IPS-20b (cell line): ENCODE results near the gene PGGT1B.

ENCODE experiments used
- H3K27ac ChIP-seq: one replicate; pipeline ENCODE4 v1.5.1; 2013; ENCODE audit warnings: low read length
- H3K27me3 ChIP-seq: 2 replicates; pipeline ENCODE4 v1.6.1; 2013; ENCODE audit warnings: mild to moderate bottlenecking, low read length, inconsistent platforms; ENCODE audit not compliant: insufficient read depth
- H3K36me3 ChIP-seq: 2 replicates; pipeline ENCODE4 v1.6.1; 2013; ENCODE audit warnings: low read depth, mild to moderate bottlenecking, inconsistent platforms, low read length, moderate library complexity; ENCODE audit not compliant: insufficient read depth
- H3K4me1 ChIP-seq: 2 replicates; pipeline ENCODE4 v1.6.1; 2013; ENCODE audit warnings: mild to moderate bottlenecking, control low read depth, inconsistent platforms, low read length, moderate library complexity; ENCODE audit not compliant: insufficient read depth
- H3K4me3 ChIP-seq: 2 replicates; pipeline ENCODE4 v1.5.1; 2013; ENCODE audit warnings: mild to moderate bottlenecking, low read length, inconsistent platforms
- H3K9ac ChIP-seq: 2 replicates; pipeline ENCODE4 v1.6.1; 2013; ENCODE audit warnings: low read depth, mild to moderate bottlenecking, inconsistent platforms, low read length, moderate library complexity
- H3K9me3 ChIP-seq: 2 replicates; pipeline ENCODE4 v1.6.1; 2013; ENCODE audit warnings: mild to moderate bottlenecking, low read depth, low read length, inconsistent platforms; ENCODE audit not compliant: insufficient read depth

The PGGT1B gene

GRCh38 chr5:115196161-115196560 is 66.5 kb downstream of the PGGT1B start:
- no peak overlapping the region for H3K9ac ChIP-seq
- no peaks in the 10 kb centered on the region for H3K27me3 ChIP-seq
- no peak overlapping the region for H3K4me3 ChIP-seq
- H3K36me3 ChIP-seq: no peaks in the 10 kb centered on the region
- H3K9me3 ChIP-seq: no peaks in the 10 kb centered on the region
- no peak overlapping the region for H3K27ac ChIP-seq
- no peaks in the 10 kb centered on the region for H3K4me1 ChIP-seq

DNA sequence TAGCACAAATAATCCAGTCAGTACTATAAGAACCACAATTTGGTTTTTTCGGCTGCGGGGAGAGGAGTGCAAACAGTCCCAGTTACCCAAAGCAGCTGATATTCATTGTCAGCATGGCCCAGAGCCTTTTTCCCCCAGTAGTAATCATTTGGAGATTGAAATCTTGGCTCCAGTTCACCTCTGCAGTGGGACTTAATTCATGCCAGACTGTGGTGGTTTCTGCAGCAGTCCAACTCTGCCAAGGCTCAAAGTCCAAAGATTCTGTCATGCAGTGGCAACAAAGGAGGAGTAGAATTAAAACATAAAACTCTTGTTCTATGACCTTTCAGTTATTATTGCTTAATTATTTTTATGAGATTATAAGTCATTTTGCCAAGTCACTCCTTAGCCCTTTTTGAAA is 68.0 kb downstream of the PGGT1B start:
- Histone ChIP-seq H3K27ac (no peak overlapping the region), H3K27me3 (no peaks in the 10 kb centered on the region), H3K9ac (no peak overlapping the region), H3K9me3 (no peaks in the 10 kb centered on the region), H3K36me3 (no peaks in the 10 kb centered on the region), H3K4me3 (no peak overlapping the region), H3K4me1 (peaks cover 4% of the 10 kb centered on the region)

DNA sequence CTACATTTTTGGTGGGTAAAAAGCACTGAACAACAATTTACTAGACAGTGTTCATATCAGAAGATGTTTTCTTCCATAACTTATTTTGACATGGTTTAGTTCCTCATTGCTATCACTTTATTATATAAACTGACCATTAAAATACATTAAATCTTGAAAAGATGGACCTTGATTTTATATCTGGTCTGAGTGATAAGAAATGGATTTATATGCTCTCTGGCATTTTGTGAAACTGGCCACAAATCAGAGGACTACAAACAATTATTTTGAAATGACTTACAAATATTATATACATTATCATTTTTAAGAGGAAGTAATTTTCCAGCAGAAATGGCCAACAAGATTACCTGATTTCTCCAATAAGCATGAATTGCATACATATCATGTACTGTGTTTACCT is 69.4 kb downstream of the PGGT1B start:
- Histone ChIP-seq H3K4me1 (peaks cover 9% of the 10 kb centered on the region), H3K27me3 (no peaks in the 10 kb centered on the region)

GRCh38 chr5:115192098-115192497 is 70.6 kb downstream of the PGGT1B start:
- H3K36me3 ChIP-seq: no peaks in the 10 kb centered on the region
- no peak overlapping the region for H3K4me3 ChIP-seq
- H3K9me3 ChIP-seq: no peaks in the 10 kb centered on the region
- H3K27ac ChIP-seq: no peak overlapping the region
- H3K27me3 ChIP-seq: no peaks in the 10 kb centered on the region
- no peak overlapping the region for H3K9ac ChIP-seq
- H3K4me1 ChIP-seq: peaks cover 9% of the 10 kb centered on the region

More for the DNA sequence above, 69.4 kb downstream of the PGGT1B start:
- Histone ChIP-seq H3K36me3 (no peaks in the 10 kb centered on the region), H3K9me3 (no peaks in the 10 kb centered on the region), H3K4me3 (no peak overlapping the region), H3K27ac (no peak overlapping the region), H3K9ac (no peak overlapping the region)

DNA sequence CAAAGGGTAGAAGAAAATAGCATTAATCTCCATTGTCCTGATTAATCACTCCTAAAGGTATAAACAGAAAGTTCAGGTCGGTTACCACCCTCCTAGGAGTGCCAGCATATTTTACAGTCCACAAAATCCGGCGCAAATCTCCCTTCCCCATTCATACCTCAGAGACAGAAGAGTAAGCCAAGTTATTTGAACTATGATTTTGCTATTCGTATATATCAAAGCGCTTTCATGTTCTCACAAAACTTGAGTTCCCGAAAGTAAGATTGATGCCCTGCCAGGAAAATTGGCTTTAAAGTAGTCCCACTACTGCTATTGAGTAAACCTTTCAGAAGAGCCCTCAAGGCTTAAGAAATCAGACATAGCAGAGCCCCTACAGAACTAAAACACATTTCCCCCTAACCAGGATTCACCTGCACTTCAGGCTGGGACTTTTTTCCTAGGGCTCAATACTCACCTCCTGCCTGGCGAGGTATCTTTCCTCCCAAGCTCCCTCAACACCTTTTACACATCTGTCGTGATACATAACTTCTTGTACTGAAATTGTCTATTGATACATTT is 71.1 kb downstream of the PGGT1B start:
- H3K27me3 ChIP-seq: no peaks in the 10 kb centered on the region
- H3K9ac ChIP-seq: no peak overlapping the region
- H3K36me3 ChIP-seq: no peaks in the 10 kb centered on the region
- H3K9me3 ChIP-seq: no peaks in the 10 kb centered on the region
- no peak overlapping the region for H3K27ac ChIP-seq
- H3K4me1 ChIP-seq: peaks cover 9% of the 10 kb centered on the region
- H3K4me3 ChIP-seq: no peak overlapping the region

GRCh38 chr5:115190388-115190787 is 72.3 kb downstream of the PGGT1B start:
- Histone ChIP-seq H3K36me3 (no peaks in the 10 kb centered on the region), H3K4me3 (no peak overlapping the region), H3K4me1 (peaks cover 9% of the 10 kb centered on the region), H3K9me3 (no peaks in the 10 kb centered on the region), H3K9ac (no peak overlapping the region), H3K27ac (no peak overlapping the region), H3K27me3 (no peaks in the 10 kb centered on the region)

GRCh38 chr5:115189866-115190265 is 72.8 kb downstream of the PGGT1B start:
- Histone ChIP-seq H3K9ac (no peak overlapping the region), H3K4me3 (no peak overlapping the region), H3K27ac (no peak overlapping the region), H3K36me3 (no peaks in the 10 kb centered on the region), H3K9me3 (no peaks in the 10 kb centered on the region), H3K4me1 (peaks cover 9% of the 10 kb centered on the region), H3K27me3 (no peaks in the 10 kb centered on the region)

DNA sequence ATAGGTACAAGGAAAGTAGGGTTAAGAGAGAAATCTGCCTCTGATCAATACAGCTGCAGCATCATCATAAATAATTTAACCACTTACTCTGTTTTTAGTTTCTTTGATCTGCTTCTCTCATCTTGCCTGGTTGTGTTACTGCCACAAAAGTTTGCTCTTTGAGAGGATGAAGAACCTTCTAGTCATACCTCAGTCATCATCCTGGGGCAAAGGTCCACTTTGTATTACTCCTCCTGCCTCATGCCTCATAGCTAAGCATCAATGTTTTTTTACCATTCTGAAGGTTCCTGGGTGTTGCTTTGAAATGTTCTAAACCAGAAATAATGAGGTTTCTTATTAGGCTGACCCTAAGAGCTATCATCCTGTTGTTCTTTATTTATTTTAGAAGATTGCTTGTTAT is 75.9 kb downstream of the PGGT1B start:
- Histone ChIP-seq H3K9ac (no peak overlapping the region), H3K27me3 (peaks cover 17% of the 10 kb centered on the region), H3K9me3 (no peaks in the 10 kb centered on the region), H3K27ac (no peak overlapping the region), H3K4me1 (peaks cover 9% of the 10 kb centered on the region), H3K36me3 (no peaks in the 10 kb centered on the region), H3K4me3 (no peak overlapping the region)

DNA sequence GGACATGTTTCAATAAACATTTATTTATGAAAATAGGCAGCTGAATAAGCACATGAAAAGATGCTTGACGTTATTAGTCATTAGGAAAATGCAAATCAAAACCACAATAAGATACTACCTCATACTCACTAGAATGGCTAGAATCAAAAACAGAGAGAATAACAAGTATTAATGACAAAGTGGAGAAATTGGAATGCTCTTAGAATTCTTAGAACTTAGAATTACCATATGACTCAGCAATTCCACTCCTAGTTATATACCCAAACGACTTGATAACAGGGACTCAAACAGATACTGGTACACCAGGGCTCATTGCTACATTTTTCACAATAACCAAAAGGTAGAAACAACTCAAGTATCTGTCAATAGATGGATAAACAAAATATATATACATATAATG is 77.9 kb downstream of the PGGT1B start:
- Histone ChIP-seq H3K36me3 (no peaks in the 10 kb centered on the region), H3K9me3 (no peaks in the 10 kb centered on the region), H3K4me3 (no peak overlapping the region), H3K27ac (no peak overlapping the region), H3K4me1 (peaks cover 6% of the 10 kb centered on the region), H3K27me3 (peaks cover 37% of the 10 kb centered on the region), H3K9ac (no peak overlapping the region)

DNA sequence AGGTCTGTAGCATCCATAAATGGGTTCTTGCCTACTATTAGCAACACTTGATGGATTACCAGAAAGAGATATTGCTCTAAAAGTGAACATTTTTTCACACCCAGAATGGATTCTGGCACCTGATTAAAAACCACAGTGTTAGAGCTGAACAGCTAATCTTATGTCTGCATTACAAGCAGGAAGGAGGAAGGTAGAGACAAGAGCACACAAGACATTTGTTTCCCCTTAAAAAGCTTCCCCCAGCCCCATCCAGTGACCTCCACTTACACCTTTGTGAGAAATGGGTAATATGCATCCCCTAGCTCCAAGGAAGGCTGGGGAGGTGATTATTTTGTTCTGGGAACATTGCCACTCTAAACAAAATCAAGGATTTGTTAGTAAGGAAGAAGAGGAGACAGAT is 80.9 kb downstream of the PGGT1B start:
- Histone ChIP-seq H3K9ac (no peak overlapping the region), H3K4me1 (no peaks in the 10 kb centered on the region), H3K36me3 (no peaks in the 10 kb centered on the region), H3K27ac (no peak overlapping the region), H3K9me3 (no peaks in the 10 kb centered on the region), H3K4me3 (no peak overlapping the region), H3K27me3 (peaks cover 67% of the 10 kb centered on the region)

- no peaks in the 10 kb centered on the region for H3K4me1 ChIP-seq
- H3K9ac ChIP-seq: peak overlapping the region; percentile 56; the same call in 1 of the 2 replicates
- H3K9me3 ChIP-seq: no peaks in the 10 kb centered on the region
- H3K27ac ChIP-seq: no peak overlapping the region
- H3K27me3 ChIP-seq: peaks cover 75% of the 10 kb centered on the region
- H3K36me3 ChIP-seq: no peaks in the 10 kb centered on the region
- peak overlapping the region; percentile 80 for H3K4me3 ChIP-seq
Observed at GRCh38 chr5:115180165-115180709, 82.4 kb downstream of the PGGT1B start.

GRCh38 chr5:115179394-115180164 is 83.1 kb downstream of the PGGT1B start:
- H3K9ac ChIP-seq: peak overlapping the region; percentile 56; the same call in 1 of the 2 replicates
- H3K4me1 ChIP-seq: no peaks in the 10 kb centered on the region

More at GRCh38 chr5:115179394-115180164, 83.1 kb downstream of the PGGT1B start:
- no peaks in the 10 kb centered on the region for H3K36me3 ChIP-seq
- no peaks in the 10 kb centered on the region for H3K9me3 ChIP-seq
- no peak overlapping the region for H3K27ac ChIP-seq
- H3K27me3 ChIP-seq: peaks cover 80% of the 10 kb centered on the region
- H3K4me3 ChIP-seq: peak overlapping the region; percentile 80
